Measurements from ENCODE around the gene TALDO1. TPM values are rescaled to one million over a fixed set of nuclear protein-coding genes. Genes with fewer than 3 reads are reported as not detected.

TALDO1 gene
- total RNA-seq, 2 donors from 2014 or later = 90.3 to 111 TPM

DNA sequence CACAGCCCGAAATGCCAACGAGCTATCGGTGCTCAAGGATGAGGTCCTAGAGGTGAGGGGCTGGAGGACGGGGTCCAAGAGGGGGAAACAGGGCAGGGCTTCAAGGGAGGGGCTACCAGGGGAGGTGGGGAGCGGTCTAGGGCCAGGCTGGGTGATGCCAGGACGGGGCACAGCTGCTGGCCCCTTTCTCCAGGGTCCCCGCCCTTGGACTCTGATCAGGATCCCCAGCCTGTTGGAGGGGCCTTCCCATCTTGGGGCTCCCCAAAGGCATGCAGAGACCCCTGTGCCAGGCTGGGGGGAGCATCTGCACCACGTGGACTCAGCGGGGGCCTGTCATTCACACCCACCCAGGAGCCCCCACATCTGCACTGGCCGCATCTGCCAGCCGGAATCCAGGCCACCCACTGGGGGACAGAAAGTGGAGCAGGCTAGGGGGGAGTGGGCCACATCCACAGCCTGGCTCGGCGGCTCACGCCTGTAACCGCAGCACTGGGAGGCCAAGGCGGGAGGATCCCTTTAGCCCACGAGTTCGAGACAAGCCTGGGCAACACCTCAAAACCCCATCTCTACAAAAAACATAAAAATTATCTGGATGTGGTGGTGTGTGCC is 22.4 kb upstream of the TALDO1 start:
- no peaks in the 10 kb centered on the region for H3K36me3 ChIP-seq
- H3K9me3 ChIP-seq = no peaks in the 10 kb centered on the region
- H3K27ac ChIP-seq = no peak overlapping the region
- peaks cover 0 to 52% of the 10 kb centered on the region in 2 donors for H3K4me1 ChIP-seq
- DNase-seq (ENCODE audit: low spot score) = no peak
- no peak overlapping the region for H3K4me3 ChIP-seq
- peaks cover 4 to 20% of the 10 kb centered on the region in 2 donors for H3K27me3 ChIP-seq
- TF ChIP-seq, protein P1, sequence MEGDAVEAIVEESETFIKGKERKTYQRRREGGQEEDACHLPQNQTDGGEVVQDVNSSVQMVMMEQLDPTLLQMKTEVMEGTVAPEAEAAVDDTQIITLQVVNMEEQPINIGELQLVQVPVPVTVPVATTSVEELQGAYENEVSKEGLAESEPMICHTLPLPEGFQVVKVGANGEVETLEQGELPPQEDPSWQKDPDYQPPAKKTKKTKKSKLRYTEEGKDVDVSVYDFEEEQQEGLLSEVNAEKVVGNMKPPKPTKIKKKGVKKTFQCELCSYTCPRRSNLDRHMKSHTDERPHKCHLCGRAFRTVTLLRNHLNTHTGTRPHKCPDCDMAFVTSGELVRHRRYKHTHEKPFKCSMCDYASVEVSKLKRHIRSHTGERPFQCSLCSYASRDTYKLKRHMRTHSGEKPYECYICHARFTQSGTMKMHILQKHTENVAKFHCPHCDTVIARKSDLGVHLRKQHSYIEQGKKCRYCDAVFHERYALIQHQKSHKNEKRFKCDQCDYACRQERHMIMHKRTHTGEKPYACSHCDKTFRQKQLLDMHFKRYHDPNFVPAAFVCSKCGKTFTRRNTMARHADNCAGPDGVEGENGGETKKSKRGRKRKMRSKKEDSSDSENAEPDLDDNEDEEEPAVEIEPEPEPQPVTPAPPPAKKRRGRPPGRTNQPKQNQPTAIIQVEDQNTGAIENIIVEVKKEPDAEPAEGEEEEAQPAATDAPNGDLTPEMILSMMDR (IDR thresholded peaks at IDR 0.05) = no peak

GRCh38 chr11:725624-726202 is 21.6 kb upstream of the TALDO1 start:
- Histone ChIP-seq H3K9me3 (no peaks in the 10 kb centered on the region), H3K27me3 (peaks cover 4 to 20% of the 10 kb centered on the region in 2 donors), H3K36me3 (no peaks in the 10 kb centered on the region), H3K4me3 (peak overlapping the region in 1 of 2 donors; percentile 38), H3K27ac (peak overlapping the region in 1 of 2 donors; percentile 3), H3K4me1 (peaks cover 0 to 47% of the 10 kb centered on the region in 2 donors)
- TF ChIP-seq, protein P1 (IDR thresholded peaks at IDR 0.05) = no peak
- no peak for DNase-seq (ENCODE audit: low spot score)

- H3K27ac ChIP-seq = peak overlapping the region; percentile 3 to 71
- TF ChIP-seq, protein P1 (IDR thresholded peaks at IDR 0.05) = no peak
- H3K27me3 ChIP-seq = peaks cover 4 to 13% of the 10 kb centered on the region in 2 donors
- H3K36me3 ChIP-seq = no peaks in the 10 kb centered on the region
- H3K4me3 ChIP-seq = peak overlapping the region in 1 of 2 donors; percentile 38
- H3K4me1 ChIP-seq = peaks cover 0 to 40% of the 10 kb centered on the region in 2 donors
- H3K9me3 ChIP-seq = no peaks in the 10 kb centered on the region
- DNase-seq (ENCODE audit: low spot score) = no peak
Observed at GRCh38 chr11:726278-727220, 20.7 kb upstream of the TALDO1 start.

DNA sequence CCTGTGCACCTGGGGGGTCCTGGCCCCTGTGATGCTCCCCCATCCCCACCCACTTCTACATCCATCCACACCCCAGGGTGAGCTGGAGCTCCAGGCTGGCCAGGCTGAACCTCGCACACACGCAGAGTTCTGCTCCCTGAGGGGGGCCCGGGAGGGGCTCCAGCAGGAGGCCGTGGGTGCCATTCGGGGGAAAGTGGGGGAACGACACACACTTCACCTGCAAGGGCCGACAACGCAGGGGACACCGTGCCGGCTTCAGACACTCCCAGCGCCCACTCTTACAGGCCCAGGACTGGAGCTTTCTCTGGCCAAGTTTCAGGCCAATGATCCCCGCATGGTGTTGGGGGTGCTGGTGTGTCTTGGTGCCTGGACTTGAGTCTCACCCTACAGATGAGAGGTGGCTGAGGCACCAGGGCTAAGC is 20.0 kb upstream of the TALDO1 start:
- no peak for DNase-seq (ENCODE audit: low spot score)
- H3K4me1 ChIP-seq = peaks cover 0 to 40% of the 10 kb centered on the region in 2 donors
- H3K4me3 ChIP-seq = no peak overlapping the region
- H3K9me3 ChIP-seq = no peaks in the 10 kb centered on the region
- TF ChIP-seq, protein P1 (IDR thresholded peaks at IDR 0.05) = no peak
- H3K27me3 ChIP-seq = peaks cover 4 to 10% of the 10 kb centered on the region in 2 donors
- H3K27ac ChIP-seq = peak overlapping the region; percentile 50 to 71
- H3K36me3 ChIP-seq = no peaks in the 10 kb centered on the region

DNA sequence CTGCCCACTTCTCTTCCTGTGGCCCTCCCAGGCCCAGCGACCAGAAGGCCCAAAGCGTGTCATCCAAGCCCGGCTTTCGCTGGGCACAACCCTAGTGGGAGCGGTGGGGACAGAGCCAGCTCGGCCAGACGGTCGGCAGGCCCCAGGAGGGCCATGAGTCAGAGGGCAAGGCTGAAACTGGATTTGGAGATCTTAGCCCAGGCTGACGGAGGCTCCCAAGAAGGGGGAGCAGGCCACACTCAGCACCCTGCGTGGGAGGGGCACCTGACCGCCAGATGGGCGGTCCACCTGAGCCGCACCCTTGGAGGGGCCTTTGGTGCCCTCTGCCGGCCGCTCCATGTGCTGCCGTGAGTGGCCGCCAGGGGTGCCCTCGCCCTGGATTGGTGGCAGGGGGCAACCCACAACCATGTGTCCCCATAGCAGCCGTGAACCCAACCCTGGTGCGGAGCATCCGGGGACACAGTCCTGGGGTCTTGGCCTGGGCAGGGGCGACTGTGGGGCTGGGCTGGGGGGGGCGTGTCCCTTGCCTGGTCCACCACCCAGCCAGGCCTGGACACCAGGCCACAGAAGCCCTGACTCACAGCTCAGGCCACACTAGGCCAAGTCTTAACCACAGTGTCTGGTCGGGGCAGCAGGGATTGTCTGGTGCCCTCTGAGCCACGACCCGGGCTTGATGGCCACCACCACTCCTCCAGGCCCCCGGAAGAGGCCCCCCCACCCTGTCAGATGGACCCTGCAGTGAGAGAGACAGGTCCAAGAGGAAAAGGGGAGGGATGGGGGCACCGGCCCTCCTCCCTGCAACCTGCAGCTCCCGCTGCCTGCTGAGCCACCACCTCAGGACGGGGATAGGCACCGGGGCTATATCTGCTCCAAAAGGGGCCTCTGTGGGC is 19.2 kb upstream of the TALDO1 start:
- peak; percentile 89 for DNase-seq (ENCODE audit: low spot score)
- Histone ChIP-seq H3K36me3 (no peaks in the 10 kb centered on the region), H3K27ac (peak overlapping the region; percentile 50 to 71), H3K9me3 (no peaks in the 10 kb centered on the region), H3K27me3 (peaks cover 4 to 10% of the 10 kb centered on the region in 2 donors), H3K4me3 (no peak overlapping the region), H3K4me1 (peaks cover 0 to 40% of the 10 kb centered on the region in 2 donors)
- TF ChIP-seq, protein P1 (IDR thresholded peaks at IDR 0.05) = peak; percentile 96 to 98

Measured in right atrium auricular region (tissue), 2 donors.